ENCODE data around the gene PLA2G7.

DNA sequence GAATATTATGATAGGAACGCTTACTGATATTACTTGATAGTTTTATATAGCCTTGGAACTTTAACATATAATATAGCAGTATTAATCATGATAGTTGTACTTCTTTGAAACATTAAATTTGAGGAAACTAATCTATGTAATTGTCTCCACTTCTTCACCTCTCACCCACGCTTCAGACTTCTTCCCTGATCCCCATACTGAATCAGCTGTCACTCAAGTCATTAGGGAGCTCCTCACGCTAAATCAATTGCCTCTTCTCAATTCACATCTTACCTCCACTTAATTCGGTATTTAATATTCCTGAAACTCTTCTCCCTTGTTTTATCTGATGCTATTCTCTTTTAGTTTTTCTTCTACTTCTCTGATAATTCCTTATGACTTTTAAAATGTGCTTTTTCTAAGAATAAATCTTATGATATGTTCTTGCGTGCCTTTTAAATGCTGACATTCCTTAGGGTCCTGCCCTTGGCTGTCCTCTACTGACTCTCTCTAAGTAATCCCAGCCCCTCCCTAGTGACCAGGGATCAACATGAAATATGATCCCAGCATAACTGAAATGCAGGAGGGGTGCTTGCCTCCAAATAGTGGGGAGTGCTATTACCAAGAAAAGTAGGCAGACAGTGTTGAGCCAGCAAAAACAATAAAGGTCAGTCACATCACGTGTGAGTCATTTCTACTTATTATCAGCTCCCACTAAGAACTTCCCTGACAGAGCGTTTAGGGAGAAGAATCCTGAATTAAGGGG is 21.5 kb upstream of the PLA2G7 start:
- TF ChIP-seq EZH2 (IDR thresholded peaks at IDR 0.05) (no peak), EZH2phosphoT487 (IDR thresholded peaks at IDR 0.05) (no peak)

Measured in neural progenitor cell (in vitro differentiated cells).